Transverse colon (tissue), 4 donors: ENCODE measurements around the gene MICAL2.

ENCODE experiments used
- CTCF ChIP-seq, 5 experiments: fragments of 200-600 bp in 3 of 5; fragments of 450-650 bp in 2 of 5; sonication (generic) in 3 of 5; IDR thresholded peaks; 1 replicate in 2 of 5; 2 replicates in 3 of 5; pipeline ENCODE4 v1.5.1; 2016 to 2017; ENCODE audit warnings: antibody characterized with exemption in 5 of 5, inconsistent platforms in 3 of 5, mild to moderate bottlenecking in 2 of 5, moderate library complexity in 1 of 5
- POLR2A ChIP-seq: fragments of 450-650 bp; IDR thresholded peaks from one replicate; pipeline ENCODE4 v1.6.1; 2016; ENCODE audit warnings: antibody characterized with exemption, mild to moderate bottlenecking, moderate library complexity
- POLR2AphosphoS5 ChIP-seq, 3 donors: sonication (generic); formaldehyde crosslinking; IDR thresholded peaks; one replicate each; pipeline ENCODE4 v1.6.1; 2016; ENCODE audit warnings: antibody characterized with exemption in 3 of 3

- TF ChIP-seq CTCF (IDR thresholded peaks at IDR 0.05) (no peak), POLR2A (no peak), POLR2AphosphoS5 (IDR thresholded peaks at IDR 0.05) (no peak)
These were observed 179.5 kb downstream of the MICAL2 start for GRCh38 chr11:12289667-12290476.
